Islet of Langerhans (tissue), 1 donor: ENCODE results near the gene APOD.
"Not testable (repeated sequence)": the region's sequence is repeated elsewhere in the genome, so short reads cannot be mapped to it uniquely, and the experiment has no call there.

ENCODE experiments used
- FAIRE-seq: peaks from one replicate; lab custom pipeline; 2011; peaks lifted over from hg19 to GRCh38; lab: Jason Lieb, UNC

APOD gene

DNA sequence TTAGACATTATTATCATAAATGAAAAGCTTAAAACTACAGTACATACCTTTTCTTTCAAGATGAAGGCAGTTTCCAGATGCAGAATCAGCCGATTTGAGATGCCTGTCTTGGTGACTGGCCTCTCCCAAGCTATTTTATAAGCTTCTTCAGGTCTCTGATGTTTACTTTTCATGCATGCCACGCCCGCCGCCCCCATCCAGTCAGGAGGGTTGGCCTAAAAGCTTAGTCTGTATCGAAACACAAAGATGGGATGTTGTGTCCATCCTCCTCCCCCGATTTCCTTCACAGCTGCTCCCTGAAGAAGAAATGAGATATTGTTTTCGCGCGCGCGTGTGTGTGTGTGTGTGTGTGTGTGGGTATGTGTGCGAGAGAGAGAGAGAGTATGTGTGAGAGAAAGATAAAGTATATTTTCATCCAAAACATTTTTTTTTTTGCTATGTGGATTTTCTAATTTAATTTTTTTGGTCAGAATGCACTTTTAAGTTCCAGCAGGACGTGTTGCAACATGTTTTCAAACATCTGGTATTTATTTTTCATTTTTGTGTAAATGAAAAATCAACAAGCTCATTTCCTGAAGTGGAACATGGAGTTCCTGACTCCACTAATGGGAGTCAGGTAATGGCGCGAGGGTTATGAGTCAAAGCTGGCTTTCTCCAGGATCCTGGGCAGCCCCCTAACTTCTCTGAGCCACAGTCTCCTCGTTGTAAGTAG lies at the start of gene APOD:
Gene APOD, minus strand, starts transcription at position 110 of the 712 bp plus-strand sequence. CDS start 4,479 bp downstream, outside the sequence.
- FAIRE-seq, result no peak

DNA sequence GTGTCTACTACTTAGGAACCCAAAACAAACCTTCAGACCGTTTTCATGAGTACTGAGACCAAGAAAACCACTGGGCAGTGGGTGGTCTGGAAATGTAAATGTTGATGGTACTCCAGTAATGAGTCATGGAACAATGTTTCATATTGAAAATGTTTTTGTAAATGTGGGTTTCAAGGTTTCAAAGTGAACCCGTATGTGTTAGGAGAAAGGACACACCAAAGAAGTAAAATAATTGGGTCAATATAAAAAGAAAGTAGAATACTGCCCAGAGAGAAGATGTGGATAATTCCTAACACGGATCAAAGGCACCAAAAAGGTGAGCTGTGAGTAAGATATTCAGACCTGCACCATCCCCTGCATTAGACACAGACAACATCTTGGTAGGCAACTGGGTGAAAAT lies 49.6 kb upstream of the APOD start:
- FAIRE-seq, result not testable (repeated sequence)

DNA sequence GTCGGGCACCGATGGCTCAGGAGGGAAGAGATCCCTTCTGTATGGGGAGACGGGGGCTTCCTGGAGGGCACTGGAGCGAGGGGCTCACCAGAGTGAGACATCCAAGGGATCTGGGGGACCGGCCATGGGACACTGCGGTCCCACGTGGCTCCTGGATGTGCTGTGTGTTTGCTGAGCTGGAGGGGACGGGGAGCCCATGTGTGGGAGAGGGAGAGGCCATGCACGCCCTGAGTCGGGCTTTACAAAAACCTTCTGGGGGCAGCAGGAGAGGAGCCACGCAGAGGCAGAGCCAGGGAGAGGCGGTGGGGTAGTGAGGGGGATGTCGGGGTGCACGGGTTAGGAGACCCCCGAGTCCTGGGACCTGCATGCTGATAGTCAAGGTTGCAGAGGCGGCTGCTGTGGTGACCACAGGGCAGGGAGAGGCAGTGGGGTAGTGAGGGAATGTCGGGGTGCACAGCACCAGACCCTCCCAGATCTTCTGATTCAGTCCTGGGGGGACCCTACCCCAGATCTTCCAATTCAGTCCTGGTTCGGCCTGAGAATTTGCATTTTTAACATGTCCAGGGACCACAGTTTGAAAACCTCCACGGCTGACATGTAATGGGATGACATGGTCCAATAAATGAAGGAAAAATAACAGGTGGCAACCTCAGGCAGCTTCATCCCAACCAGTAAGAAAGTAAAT lies 48.9 kb upstream of the APOD start:
- not testable (repeated sequence) for FAIRE-seq

GRCh38 chr3:195632046-195632445 lies 48.3 kb upstream of the APOD start:
- not testable (repeated sequence) for FAIRE-seq

- FAIRE-seq, result not testable (repeated sequence)
These were observed 47.3 kb upstream of the APOD start for GRCh38 chr3:195630938-195631495.

GRCh38 chr3:195630086-195630917 lies 46.6 kb upstream of the APOD start:
- FAIRE-seq, result not testable (repeated sequence)

DNA sequence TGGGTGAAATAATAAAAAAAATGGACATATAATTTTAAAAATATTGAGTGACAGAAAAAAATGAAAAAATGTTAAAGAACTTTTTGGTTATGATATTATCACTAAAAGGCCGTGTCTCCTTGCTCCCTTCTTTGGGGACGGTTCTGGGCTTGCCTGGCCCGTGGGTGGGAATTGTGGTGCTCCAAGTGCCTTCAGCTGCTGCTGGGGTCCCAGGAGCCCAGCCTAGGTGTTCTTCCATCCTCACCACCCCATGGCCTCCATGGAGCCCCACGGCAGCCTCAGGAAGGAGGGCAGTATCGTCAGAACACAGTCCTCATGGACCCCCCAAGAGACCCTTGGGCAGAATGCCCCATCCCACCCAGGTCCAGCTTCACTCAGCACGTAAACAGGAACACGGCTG lies 45.9 kb upstream of the APOD start:
- FAIRE-seq, result not testable (repeated sequence)

DNA sequence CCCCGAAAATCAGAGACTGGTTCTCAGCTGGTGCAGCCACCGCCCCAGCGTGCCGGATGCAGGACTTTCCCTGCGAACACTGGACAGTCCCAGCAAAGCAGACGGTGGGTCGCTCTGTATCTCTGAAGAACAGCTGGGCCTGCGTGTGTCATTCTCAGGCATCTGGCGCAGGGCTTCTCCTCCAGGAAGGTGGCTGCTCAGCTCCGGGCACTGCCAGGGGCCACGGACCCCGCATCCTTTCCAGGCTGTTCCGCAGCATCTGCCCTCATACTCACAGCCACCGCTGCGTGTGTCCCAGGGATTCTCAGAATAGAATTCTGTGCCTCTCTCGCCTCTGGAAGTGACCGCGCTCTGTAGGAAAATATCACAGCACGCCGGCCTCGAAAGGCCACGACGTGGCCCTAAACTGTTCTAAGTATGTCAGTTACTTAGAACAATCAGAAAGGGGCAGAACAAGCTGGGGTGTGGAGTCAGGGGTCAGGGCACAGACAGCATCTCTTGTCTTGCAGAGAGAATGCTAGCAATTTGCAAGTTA lies 44.7 kb upstream of the APOD start:
- FAIRE-seq, result not testable (repeated sequence)

GRCh38 chr3:195627515-195628385 lies 44.0 kb upstream of the APOD start:
- not testable (repeated sequence) for FAIRE-seq

DNA sequence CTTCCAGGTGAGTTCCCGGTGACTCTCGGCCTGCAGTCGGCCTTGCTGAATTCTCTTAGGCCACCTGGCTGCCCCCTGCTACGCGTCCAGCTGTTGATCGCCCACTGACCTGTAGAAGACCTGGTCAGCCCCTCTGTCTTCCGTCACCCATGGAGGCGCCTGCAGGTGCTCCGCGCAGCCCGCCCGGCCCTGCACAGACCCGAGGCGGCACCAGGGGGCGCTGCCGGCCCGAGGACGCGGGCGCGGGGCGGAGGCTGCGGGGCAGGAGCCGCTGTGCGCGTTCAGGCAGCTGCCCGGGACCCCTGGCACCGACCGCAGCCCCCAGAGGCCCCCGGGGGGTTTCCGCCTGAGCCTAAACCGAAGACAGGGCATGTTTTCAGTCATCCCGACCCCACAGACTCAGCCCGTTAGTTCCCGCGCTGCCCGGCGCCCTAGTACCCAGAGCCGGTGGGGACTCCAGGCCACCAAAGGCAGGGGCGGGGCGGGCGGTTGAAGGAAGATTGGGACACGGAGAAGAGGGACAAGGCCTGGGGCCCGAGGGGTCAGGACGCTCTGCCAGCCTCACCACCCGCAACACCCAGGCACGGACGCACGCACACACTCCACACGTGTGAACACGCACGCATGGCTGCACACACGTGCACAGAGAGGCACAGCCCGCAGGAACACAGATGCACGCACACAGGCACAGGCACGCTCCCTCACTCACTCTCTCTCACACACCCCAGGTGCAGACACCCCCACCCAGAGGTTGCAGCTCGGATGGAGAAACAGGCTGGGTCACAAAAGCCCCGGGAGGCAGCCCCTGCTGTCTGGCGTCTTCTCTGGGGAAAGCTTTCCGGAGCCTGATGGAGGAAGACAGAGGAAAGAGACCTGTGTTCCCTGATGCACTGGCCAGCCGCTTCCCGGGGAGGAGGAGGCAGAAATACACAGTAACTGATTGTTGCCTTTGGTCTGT lies 41.1 kb upstream of the APOD start:
- not testable (repeated sequence) for FAIRE-seq

DNA sequence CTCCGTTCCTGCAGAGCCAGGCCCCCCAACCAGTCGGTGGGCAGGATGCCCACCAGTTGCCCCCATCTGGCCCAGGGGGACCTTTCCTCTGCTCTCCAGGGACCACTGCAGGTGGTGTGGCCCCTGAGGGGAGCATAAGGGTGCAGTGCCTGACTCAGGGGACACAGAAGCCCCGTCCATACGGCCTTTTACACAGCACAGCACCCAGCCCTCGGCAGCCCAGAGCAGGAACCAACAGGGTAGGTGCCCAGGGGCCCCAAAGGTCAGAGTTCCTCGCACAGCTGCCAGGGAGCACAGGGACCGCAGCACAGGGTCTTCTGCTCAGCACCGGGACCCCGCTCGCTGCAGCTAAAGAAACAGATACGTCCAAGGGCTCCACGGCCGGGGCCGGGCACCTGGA lies 40.4 kb upstream of the APOD start:
- FAIRE-seq, result not testable (repeated sequence)

- not testable (repeated sequence) for FAIRE-seq
These were observed 39.7 kb upstream of the APOD start for GRCh38 chr3:195623217-195623965.

- FAIRE-seq, result not testable (repeated sequence)
These were observed 38.9 kb upstream of the APOD start for GRCh38 chr3:195622523-195623170.

- FAIRE-seq, result not testable (repeated sequence)
These were observed 38.3 kb upstream of the APOD start for GRCh38 chr3:195622012-195622411.

- FAIRE-seq, result not testable (repeated sequence)
These were observed 37.4 kb upstream of the APOD start for GRCh38 chr3:195621095-195621494.

DNA sequence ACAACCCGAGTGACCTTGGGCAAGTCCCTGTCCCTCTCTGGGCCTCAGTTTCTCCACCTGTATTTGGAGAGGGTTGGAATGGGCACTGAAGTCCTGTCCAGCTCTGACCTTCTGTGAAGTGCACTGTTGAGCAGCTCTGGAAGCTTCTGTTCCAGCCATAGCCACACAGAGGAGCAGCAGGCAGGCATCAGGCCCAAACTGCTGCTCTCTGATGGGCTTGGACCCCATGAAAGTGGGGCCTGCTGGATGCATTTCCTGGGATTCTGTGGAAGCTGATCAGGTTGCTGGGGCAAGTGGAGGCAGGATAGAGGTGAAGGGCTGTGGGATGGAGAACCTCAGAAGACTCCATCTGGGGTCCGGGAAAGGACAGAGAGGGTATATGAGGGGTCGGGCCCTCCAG lies 36.7 kb upstream of the APOD start:
- FAIRE-seq, result not testable (repeated sequence)

- FAIRE-seq, result not testable (repeated sequence)
These were observed 36.0 kb upstream of the APOD start for GRCh38 chr3:195619591-195620369.
